H9 (cell line): ENCODE measurements around the gene AFAP1. TPM values are rescaled to one million over a fixed set of nuclear protein-coding genes. Genes with fewer than 3 reads are reported as not detected.
A peak's percentile ranks its signal among the peaks of the same experiment; 100 is the strongest.

Source experiments
- DNase-seq: peaks from one replicate; pipeline ENCODE4 v3.0.0-alpha.2; 2017
- H2AFZ ChIP-seq: one replicate; pipeline ENCODE4 v1.6.1; 2013; ENCODE audit warnings: mild to moderate bottlenecking, low read length, control low read depth, moderate library complexity
- H2AK5ac ChIP-seq: 2 replicates; pipeline ENCODE4 v1.6.1; 2013; ENCODE audit warnings: low read length, control low read depth, mixed read lengths; ENCODE audit not compliant: insufficient read length
- H2BK120ac ChIP-seq: one replicate; pipeline ENCODE4 v1.6.1; 2013; ENCODE audit warnings: low read depth, mild to moderate bottlenecking, low read length, control low read depth, inconsistent platforms; ENCODE audit not compliant: poor library complexity, severe bottlenecking
- H2BK12ac ChIP-seq: 2 replicates; pipeline ENCODE4 v1.6.1; 2013; ENCODE audit warnings: low read length, control low read depth, mixed read lengths, low read depth; ENCODE audit not compliant: insufficient read length
- H2BK15ac ChIP-seq: 2 replicates; pipeline ENCODE4 v1.6.1; 2013; ENCODE audit warnings: low read depth, low read length, control low read depth
- H2BK20ac ChIP-seq: one replicate; pipeline ENCODE4 v1.6.1; 2013; ENCODE audit warnings: low read depth, mild to moderate bottlenecking, low read length, control low read depth, inconsistent platforms; ENCODE audit not compliant: poor library complexity, severe bottlenecking
- H2BK5ac ChIP-seq: 2 replicates; pipeline ENCODE4 v1.6.1; 2013; ENCODE audit warnings: low read length, control low read depth, mixed read lengths; ENCODE audit not compliant: insufficient read length
- H3K14ac ChIP-seq: 2 replicates; pipeline ENCODE4 v1.6.1; 2013; ENCODE audit warnings: low read length, control low read depth; ENCODE audit not compliant: insufficient read depth
- H3K18ac ChIP-seq: 2 replicates; pipeline ENCODE4 v1.6.1; 2013; ENCODE audit warnings: low read depth, mild to moderate bottlenecking, mixed read lengths, low read length, control low read depth; ENCODE audit not compliant: insufficient read length
- H3K23ac ChIP-seq: 2 replicates; pipeline ENCODE4 v1.6.1; 2013; ENCODE audit warnings: low read length, control low read depth, mixed read lengths, low read depth; ENCODE audit not compliant: insufficient read length
- H3K23me2 ChIP-seq: 2 replicates; pipeline ENCODE4 v1.6.1; 2013; ENCODE audit warnings: low read depth, mild to moderate bottlenecking, mixed read lengths, low read length, control low read depth; ENCODE audit not compliant: insufficient read length, poor library complexity, severe bottlenecking
- H3K27ac ChIP-seq: 2 replicates; pipeline ENCODE4 v1.5.1; 2013; ENCODE audit warnings: low read length, control low read depth, mixed read lengths, low read depth; ENCODE audit not compliant: insufficient read length
- H3K27me3 ChIP-seq: 2 replicates; pipeline ENCODE4 v1.6.1; 2013; ENCODE audit warnings: low read length, control low read depth, inconsistent platforms; ENCODE audit not compliant: insufficient read depth
- H3K4ac ChIP-seq: 2 replicates; pipeline ENCODE4 v1.6.1; 2013; ENCODE audit warnings: low read depth, mild to moderate bottlenecking, control low read depth, inconsistent platforms, low read length, moderate library complexity
- H3K4me1 ChIP-seq: 2 replicates; pipeline ENCODE4 v1.6.1; 2013; ENCODE audit warnings: low read length, control low read depth, inconsistent platforms; ENCODE audit not compliant: insufficient read depth
- H3K4me2 ChIP-seq: 2 replicates; pipeline ENCODE4 v1.6.1; 2013; ENCODE audit warnings: low read length, control low read depth, mixed read lengths; ENCODE audit not compliant: insufficient read length, insufficient read depth
- H3K56ac ChIP-seq: 2 replicates; pipeline ENCODE4 v1.6.1; 2013; ENCODE audit warnings: low read depth, mild to moderate bottlenecking, mixed read lengths, low read length, control low read depth; ENCODE audit not compliant: insufficient read length
- H3K79me1 ChIP-seq: 2 replicates; pipeline ENCODE4 v1.6.1; 2013; ENCODE audit warnings: low read depth, mild to moderate bottlenecking, moderate library complexity, low read length, control low read depth, inconsistent platforms; ENCODE audit not compliant: insufficient read depth, poor library complexity, severe bottlenecking
- H3K79me2 ChIP-seq: 2 replicates; pipeline ENCODE4 v1.6.1; 2013; ENCODE audit warnings: low read length, control low read depth, inconsistent platforms; ENCODE audit not compliant: insufficient read depth
- H3K9ac ChIP-seq: 2 replicates; pipeline ENCODE4 v1.6.1; 2013; ENCODE audit warnings: low read length, control low read depth, mixed read lengths; ENCODE audit not compliant: insufficient read length; ENCODE audit errors: extremely low read depth
- H3K9me3 ChIP-seq: one replicate; pipeline ENCODE4 v1.6.1; 2013; ENCODE audit warnings: low read depth, low read length, inconsistent platforms; ENCODE audit not compliant: control insufficient read depth
- H3T11ph ChIP-seq: one replicate; pipeline ENCODE4 v1.6.1; 2013; ENCODE audit warnings: mild to moderate bottlenecking, low read length, control low read depth, inconsistent platforms
- H4K20me1 ChIP-seq: one replicate; pipeline ENCODE4 v1.6.1; 2013; ENCODE audit not compliant: control insufficient read depth, insufficient read length, insufficient read depth
- H4K5ac ChIP-seq: 2 replicates; pipeline ENCODE4 v1.6.1; 2013; ENCODE audit warnings: low read depth, mild to moderate bottlenecking, mixed read lengths, low read length, control low read depth; ENCODE audit not compliant: insufficient read length
- H4K8ac ChIP-seq: replicated peaks from 2 replicates; pipeline ENCODE4 v1.6.1; 2013; ENCODE audit warnings: low read length, control low read depth, mixed read lengths, low read depth; ENCODE audit not compliant: insufficient read length
- H4K91ac ChIP-seq: 2 replicates; pipeline ENCODE4 v1.6.1; 2013; ENCODE audit warnings: low read depth, mild to moderate bottlenecking, moderate library complexity, mixed read lengths, low read length, control low read depth; ENCODE audit not compliant: insufficient read length
- H3K27ac Mint-ChIP-seq, 3 experiments: 2 replicates in 2 of 3; 3 replicates in 1 of 3; pipeline ENCODE4 v1.8.0; 2020 to 2021; ENCODE audit warnings: mixed read lengths in 3 of 3, mild to moderate bottlenecking in 1 of 3, moderate library complexity in 1 of 3
- H3K27me3 Mint-ChIP-seq: 2 replicates; pipeline ENCODE4 v1.8.0; 2021; ENCODE audit warnings: low read depth, mild to moderate bottlenecking, moderate library complexity, mixed read lengths
- H3K36me3 Mint-ChIP-seq, 3 experiments: 2 replicates in 2 of 3; 3 replicates in 1 of 3; pipeline ENCODE4 v1.8.0; 2020 to 2021; ENCODE audit warnings: low read depth in 3 of 3, mixed read lengths in 3 of 3; ENCODE audit not compliant: insufficient read depth in 1 of 3
- H3K4me1 Mint-ChIP-seq, 2 experiments: 2 replicates each; pipeline ENCODE4 v1.8.0; 2020; ENCODE audit warnings: mixed read lengths in 2 of 2
- H3K4me3 Mint-ChIP-seq, 2 experiments: 2 replicates in 1 of 2; 3 replicates in 1 of 2; pipeline ENCODE4 v1.8.0; 2020 to 2021; ENCODE audit warnings: mild to moderate bottlenecking in 2 of 2, mixed read lengths in 2 of 2, moderate library complexity in 1 of 2
- H3K9me3 Mint-ChIP-seq, 2 experiments: 2 replicates in 1 of 2; 3 replicates in 1 of 2; pipeline ENCODE4 v1.8.0; 2020; ENCODE audit warnings: mild to moderate bottlenecking in 2 of 2, mixed read lengths in 2 of 2, moderate library complexity in 1 of 2
- WGBS: extraction: QIAGEN DNeasy Blood & Tissue Kit; methylation state at CpG from one replicate; pipeline ENCODE4 v1.1.7; 2013; ENCODE audit warnings: missing lambda C conversion rate, low lambda C conversion rate, mixed read lengths; ENCODE audit not compliant: insufficient read length; ENCODE audit errors: extremely low coverage; 5-methylcytosine and 5-hydroxymethylcytosine counted together
- total RNA-seq: library from RNA; stranded (reverse); gene quantifications from 2 replicates; pipeline ENCODE4 v1.2.1, GENCODE V29; 2021
- TF ChIP-seq, protein P1 (sequence below): fragments of 200-600 bp; sonication (generic); conservative IDR thresholded peaks from 3 replicates; pipeline ENCODE4 v1.8.0; 2021; ENCODE audit warnings: antibody characterized with exemption, mild to moderate bottlenecking

AFAP1 gene
- total RNA-seq, 1 experiment from 2014 or later = 6.5 TPM

DNA sequence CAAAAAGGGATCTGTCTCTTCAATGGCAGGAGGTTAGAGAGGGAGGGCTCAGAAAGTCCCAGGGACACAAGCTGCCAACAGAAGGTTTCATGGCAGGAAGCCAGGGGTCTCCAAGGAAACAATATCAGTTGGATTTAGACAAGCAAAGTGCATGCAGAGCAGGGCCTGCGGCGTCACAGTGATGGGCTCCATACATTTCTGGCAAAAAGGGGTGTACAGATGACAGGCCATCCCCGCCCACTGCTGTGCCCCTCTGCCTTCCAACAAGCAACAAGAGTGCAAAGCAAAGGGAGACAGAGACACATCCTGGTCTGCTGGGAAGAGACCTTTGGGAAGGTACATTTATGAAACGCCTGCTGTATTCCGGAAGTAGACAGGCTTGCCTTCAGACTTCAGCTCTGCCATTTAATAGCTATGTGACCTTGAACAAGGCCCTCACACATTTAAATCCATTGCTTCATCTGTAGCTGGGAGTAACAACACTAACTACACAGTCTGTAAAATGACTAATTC, 121.2 kb downstream of the AFAP1 start:
- no peak overlapping the region for H4K91ac ChIP-seq
- Mint-ChIP-seq H3K27ac (peak overlapping the region; percentile 5 to 78 (median 64); a peak in 4 of 7 replicates), H3K9me3 (no peaks in the 10 kb centered on the region), H3K4me3 (no peak overlapping the region), H3K4me1 (peaks cover 18 to 26% of the 10 kb centered on the region in 2 experiments), H3K27me3 (no peaks in the 10 kb centered on the region), H3K36me3 (peaks cover 8 to 22% (median 17%) of the 10 kb centered on the region in 3 experiments; a peak in 6 of 7 replicates)
- H3K79me2 ChIP-seq = no peaks in the 10 kb centered on the region
- no peak overlapping the region for H3K4ac ChIP-seq
- H3K9me3 ChIP-seq = no peaks in the 10 kb centered on the region
- TF ChIP-seq, protein P1, sequence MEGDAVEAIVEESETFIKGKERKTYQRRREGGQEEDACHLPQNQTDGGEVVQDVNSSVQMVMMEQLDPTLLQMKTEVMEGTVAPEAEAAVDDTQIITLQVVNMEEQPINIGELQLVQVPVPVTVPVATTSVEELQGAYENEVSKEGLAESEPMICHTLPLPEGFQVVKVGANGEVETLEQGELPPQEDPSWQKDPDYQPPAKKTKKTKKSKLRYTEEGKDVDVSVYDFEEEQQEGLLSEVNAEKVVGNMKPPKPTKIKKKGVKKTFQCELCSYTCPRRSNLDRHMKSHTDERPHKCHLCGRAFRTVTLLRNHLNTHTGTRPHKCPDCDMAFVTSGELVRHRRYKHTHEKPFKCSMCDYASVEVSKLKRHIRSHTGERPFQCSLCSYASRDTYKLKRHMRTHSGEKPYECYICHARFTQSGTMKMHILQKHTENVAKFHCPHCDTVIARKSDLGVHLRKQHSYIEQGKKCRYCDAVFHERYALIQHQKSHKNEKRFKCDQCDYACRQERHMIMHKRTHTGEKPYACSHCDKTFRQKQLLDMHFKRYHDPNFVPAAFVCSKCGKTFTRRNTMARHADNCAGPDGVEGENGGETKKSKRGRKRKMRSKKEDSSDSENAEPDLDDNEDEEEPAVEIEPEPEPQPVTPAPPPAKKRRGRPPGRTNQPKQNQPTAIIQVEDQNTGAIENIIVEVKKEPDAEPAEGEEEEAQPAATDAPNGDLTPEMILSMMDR = no peak
- no peak overlapping the region for H2BK15ac ChIP-seq
- H4K20me1 ChIP-seq = no peaks in the 10 kb centered on the region
- H3K4me2 ChIP-seq = no peak overlapping the region
- H3K27me3 ChIP-seq = no peaks in the 10 kb centered on the region
- no peak overlapping the region for H3K9ac ChIP-seq
- no peak overlapping the region for H2BK20ac ChIP-seq
- no peaks in the 10 kb centered on the region for H3K79me1 ChIP-seq
- no peak overlapping the region for H3K14ac ChIP-seq
- no CpG with 5 or more reads among the region's 5 CpGs for WGBS
- H3K27ac ChIP-seq = no peak overlapping the region
- H2AFZ ChIP-seq = no peak overlapping the region
- no peak overlapping the region for H2BK12ac ChIP-seq
- no peak overlapping the region for H3K23ac ChIP-seq
- H4K8ac ChIP-seq = no peak overlapping the region
- no peak overlapping the region for H2BK120ac ChIP-seq
- no peak overlapping the region for H4K5ac ChIP-seq
- no peak overlapping the region for H2BK5ac ChIP-seq
- DNase-seq = no peak
- H3K18ac ChIP-seq = no peak overlapping the region
- H3T11ph ChIP-seq = no peak overlapping the region
- H2AK5ac ChIP-seq = no peak overlapping the region
- H3K23me2 ChIP-seq = no peaks in the 10 kb centered on the region
- H3K4me1 ChIP-seq = no peaks in the 10 kb centered on the region
- H3K56ac ChIP-seq = no peak overlapping the region
